SH-SY5Y (cell line): ENCODE measurements around the gene RAF1.

Experiments
- GATA2 ChIP-seq: IDR thresholded peaks from 2 replicates; pipeline ENCODE4 v1.6.1; 2011; ENCODE audit warnings: mild to moderate bottlenecking, low read depth, low read length
- GATA3 ChIP-seq: IDR thresholded peaks from 2 replicates; pipeline ENCODE4 v1.6.1; 2011; ENCODE audit warnings: low read depth, mild to moderate bottlenecking, low read length, moderate library complexity

Gene RAF1

DNA sequence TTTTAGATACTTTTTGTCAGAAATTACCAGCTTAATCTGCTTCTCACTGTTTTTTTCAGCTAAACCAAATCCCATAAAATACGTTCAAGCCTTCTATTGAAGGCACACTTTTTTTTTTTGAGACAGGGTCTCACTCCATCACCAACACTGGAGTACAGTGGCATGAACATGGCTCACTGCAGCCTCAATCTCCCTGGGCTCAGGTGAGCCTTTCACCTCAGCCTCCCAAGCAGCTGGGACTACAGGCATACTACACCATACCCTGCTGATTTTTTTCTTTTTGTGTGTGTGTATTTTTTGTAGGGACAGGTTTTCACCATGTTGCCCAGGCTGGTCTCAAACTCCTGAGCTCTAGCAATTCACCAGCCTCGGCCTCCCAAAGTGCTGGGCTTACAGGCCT, 3.7 kb downstream of the RAF1 start:
- TF ChIP-seq GATA3, result no peak
- TF ChIP-seq GATA2, result no peak

DNA sequence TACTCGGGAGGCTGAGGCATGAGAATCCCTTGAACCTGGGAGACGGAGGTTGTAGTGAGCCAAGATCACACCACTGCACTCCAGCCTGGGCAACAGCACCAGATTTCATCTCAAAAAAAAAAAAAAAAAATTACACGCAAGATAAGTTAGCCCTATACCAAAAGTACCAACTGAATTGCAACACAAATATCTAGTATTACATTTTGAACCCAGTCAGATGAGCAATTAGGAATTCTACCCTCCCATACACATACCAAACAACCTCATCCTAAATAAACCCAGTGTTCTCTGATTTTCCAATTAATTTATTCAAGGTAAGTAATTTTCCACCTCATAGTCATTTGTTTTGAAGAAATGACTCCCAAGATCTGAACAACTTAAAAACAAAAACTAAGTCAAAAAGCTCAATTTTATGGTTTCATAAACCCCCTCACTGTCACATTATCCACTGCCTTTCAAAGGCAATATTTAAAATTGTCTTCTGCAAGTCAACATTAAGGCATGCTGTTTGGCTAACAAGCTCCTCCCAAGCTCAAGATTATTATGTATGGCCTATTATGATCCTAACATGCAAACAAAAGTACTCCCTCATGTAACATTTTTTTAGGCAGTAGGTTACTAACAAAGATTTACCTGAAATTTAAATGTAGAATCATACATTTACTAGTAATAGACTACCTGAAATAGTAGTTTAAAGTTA, 4.5 kb downstream of the RAF1 start:
- TF ChIP-seq GATA3 (no peak), GATA2 (no peak)

DNA sequence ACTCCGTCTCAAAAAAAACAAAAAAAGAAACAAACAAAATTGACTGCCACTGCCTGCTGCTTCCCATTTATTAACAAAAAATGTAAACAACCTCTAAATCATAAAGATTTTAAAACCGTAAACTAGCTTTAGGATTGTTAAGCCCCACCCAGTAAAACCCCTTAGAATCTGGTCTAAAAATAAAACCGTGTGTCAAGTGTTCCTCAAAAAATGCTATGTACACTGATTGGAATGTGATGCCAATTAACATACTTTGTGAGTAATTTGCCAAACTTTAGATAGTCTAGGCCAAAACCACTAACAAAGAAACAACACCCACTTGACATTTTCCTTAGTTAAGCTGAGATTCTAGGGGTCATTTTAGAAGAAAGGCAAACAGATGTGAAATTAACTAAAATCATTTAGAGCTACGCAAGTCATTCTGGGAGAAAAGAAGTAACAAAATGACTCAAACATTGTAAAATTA, 5.3 kb downstream of the RAF1 start:
- no peak for TF ChIP-seq GATA2
- no peak for TF ChIP-seq GATA3

GRCh38 chr3:12656850-12657249, 7.1 kb downstream of the RAF1 start:
- TF ChIP-seq GATA3 (no peak), GATA2 (no peak)

- TF ChIP-seq GATA3, result no peak
- no peak for TF ChIP-seq GATA2
Observed at GRCh38 chr3:12656193-12656592, 7.7 kb downstream of the RAF1 start.

- no peak for TF ChIP-seq GATA2
Observed at GRCh38 chr3:12655701-12656100, 8.2 kb downstream of the RAF1 start.

GRCh38 chr3:12653747-12654146, 10.2 kb downstream of the RAF1 start:
- TF ChIP-seq GATA2 (no peak), GATA3 (no peak)

GRCh38 chr3:12648384-12648959, 15.4 kb downstream of the RAF1 start:
- no peak for TF ChIP-seq GATA3
- no peak for TF ChIP-seq GATA2

GRCh38 chr3:12644331-12644937, 19.5 kb downstream of the RAF1 start:
- TF ChIP-seq GATA3, result no peak

GRCh38 chr3:12643724-12644123, 20.2 kb downstream of the RAF1 start:
- no peak for TF ChIP-seq GATA2
- no peak for TF ChIP-seq GATA3

DNA sequence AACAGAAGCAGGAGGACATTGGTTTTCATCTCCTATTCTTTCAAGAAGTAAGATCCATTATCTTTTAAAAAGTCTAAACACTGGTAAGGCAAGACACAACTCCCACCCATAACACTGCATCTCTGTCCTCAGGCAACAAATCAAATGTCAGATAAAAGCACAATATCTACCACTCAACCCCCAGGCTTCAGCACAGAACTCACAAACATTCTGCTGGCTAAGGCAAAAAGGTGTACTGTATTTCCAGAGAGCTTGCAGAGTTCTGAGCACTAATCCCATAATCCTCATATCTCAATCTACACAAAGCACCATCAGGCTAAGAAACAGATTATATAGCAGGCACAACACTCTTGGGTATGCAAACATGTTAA, 20.9 kb downstream of the RAF1 start:
- TF ChIP-seq GATA3, result no peak
- no peak for TF ChIP-seq GATA2

DNA sequence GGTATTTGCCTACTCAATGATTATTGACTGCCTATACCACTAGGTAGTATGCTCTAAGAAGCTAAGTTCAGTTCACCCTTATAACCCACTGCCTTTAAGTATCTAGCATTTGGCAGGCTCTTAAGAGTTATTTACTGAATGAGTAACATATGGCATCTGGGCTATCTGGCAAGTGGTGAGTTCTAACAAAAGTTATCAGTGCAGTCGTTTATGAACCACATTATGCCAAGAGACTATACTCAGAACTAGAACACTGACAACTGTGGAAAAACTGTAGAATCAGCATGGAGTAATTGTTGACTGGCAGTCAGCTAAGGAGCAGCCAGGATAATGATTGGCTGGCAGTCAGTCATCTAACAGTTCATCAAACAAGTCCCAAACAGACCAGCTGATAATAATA, 25.8 kb downstream of the RAF1 start:
- TF ChIP-seq GATA2 (no peak), GATA3 (no peak)

DNA sequence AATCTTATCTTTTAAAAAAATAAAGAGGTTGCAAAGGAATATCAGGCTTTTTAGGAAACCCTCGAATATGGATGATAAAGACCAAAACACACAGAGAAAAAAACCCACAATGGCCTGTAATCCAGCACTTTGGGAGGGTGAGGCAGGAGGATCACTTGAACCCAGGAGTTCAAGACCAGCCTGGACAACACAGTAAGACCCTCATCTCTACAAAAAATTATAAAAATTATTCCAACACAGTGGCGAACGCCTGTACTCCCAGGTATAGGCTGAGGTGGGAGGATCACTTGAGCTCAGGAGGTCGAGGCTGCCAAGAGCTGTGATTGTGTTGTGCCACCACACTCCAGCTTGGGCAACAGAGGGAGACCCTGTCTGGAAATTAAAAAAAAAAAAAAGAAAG, 30.8 kb downstream of the RAF1 start:
- TF ChIP-seq GATA3, result no peak
- TF ChIP-seq GATA2, result no peak

GRCh38 chr3:12632523-12632922, 31.4 kb downstream of the RAF1 start:
- TF ChIP-seq GATA3, result no peak
- TF ChIP-seq GATA2, result no peak

DNA sequence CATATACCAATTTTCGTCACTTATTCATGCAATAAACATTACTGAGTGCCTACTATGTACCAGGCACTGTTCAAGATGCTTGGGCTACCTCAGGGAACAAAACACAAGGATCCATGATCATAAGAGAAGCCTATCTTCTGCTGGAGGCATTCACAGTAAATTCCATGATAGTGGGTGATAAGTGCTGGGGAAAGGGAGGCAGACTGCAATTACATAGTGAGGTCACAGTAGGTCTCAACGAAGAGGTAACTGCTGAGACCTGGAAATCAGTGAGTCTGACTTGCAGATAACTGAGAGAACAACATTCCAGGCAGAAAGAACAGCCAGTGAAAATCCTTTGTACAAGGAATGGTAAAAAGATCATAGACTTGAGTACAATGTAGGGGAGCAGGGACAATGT, 33.6 kb downstream of the RAF1 start:
- no peak for TF ChIP-seq GATA2
- no peak for TF ChIP-seq GATA3
